ENCODE measurements around the gene CHMP4B. TPM values are rescaled to one million over a fixed set of nuclear protein-coding genes. Genes with fewer than 3 reads are reported as not detected.

CHMP4B gene
- total RNA-seq, 4 donors from 2014 or later: 92.9 to 113 (median 105) TPM

GRCh38 chr20:33878583-33878982, 67.4 kb downstream of the CHMP4B start:
- no peak for TF ChIP-seq POLR2A (IDR thresholded peaks at IDR 0.05)
- TF ChIP-seq CTCF (IDR thresholded peaks at IDR 0.05): no peak
- H3K4me3 ChIP-seq (ENCODE audit: low read depth, poor library complexity, severe bottlenecking): no peak overlapping the region
- intact Hi-C loops (cut with DNase I; ENCODE audit: low total_unique reads): no loop called here
- DNase-seq (ENCODE audit: low spot score in 2 of 2): no peak
- WGBS, 2 donors: 80 to 84% methylated on average over 2 of the region's 2 CpGs

GRCh38 chr20:33880396-33880795, 69.2 kb downstream of the CHMP4B start:
- no peak for DNase-seq (ENCODE audit: low spot score in 2 of 2)
- 93% methylated on average over 4 of the region's 4 CpGs for WGBS, 2 donors
- intact Hi-C loops (cut with DNase I; ENCODE audit: low total_unique reads): no loop called here
- no peak overlapping the region for H3K4me3 ChIP-seq (ENCODE audit: low read depth, poor library complexity, severe bottlenecking)
- TF ChIP-seq CTCF (IDR thresholded peaks at IDR 0.05): no peak
- no peak for TF ChIP-seq POLR2A (IDR thresholded peaks at IDR 0.05)

DNA sequence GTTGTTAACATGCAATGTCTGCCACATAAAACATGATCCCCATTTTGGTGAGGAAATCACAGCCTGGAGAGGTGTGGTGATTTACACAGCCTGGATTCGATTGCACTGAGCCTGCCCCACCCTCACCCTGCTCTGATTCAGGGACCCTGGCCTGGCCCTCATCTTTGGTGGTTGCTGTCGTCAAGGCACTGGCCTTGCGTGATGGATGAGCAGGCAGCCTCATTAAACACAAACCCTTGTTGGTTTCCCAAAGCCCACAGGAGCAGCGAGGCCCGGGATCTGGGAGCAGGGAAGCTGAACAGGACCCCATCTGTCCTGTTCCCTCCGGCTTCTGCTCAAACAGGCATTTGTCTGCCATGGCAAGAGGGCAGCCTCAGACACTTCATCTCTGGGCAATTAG, 70.8 kb downstream of the CHMP4B start:
- intact Hi-C loops (cut with DNase I; ENCODE audit: low total_unique reads): no loop called here
- DNase-seq (ENCODE audit: low spot score in 2 of 2): no peak
- no peak for TF ChIP-seq CTCF (IDR thresholded peaks at IDR 0.05)
- no peak overlapping the region for H3K4me3 ChIP-seq (ENCODE audit: low read depth, poor library complexity, severe bottlenecking)
- WGBS, 2 donors: 26 to 42% methylated on average over 5 to 6 of the region's 6 CpGs

GRCh38 chr20:33882481-33882880, 71.3 kb downstream of the CHMP4B start:
- H3K4me3 ChIP-seq (ENCODE audit: low read depth, poor library complexity, severe bottlenecking): no peak overlapping the region
- 69 to 71% methylated on average over 10 of the region's 10 CpGs for WGBS, 2 donors
- TF ChIP-seq CTCF (IDR thresholded peaks at IDR 0.05): no peak
- no peak for TF ChIP-seq POLR2A (IDR thresholded peaks at IDR 0.05)

GRCh38 chr20:33883164-33883563, 72.0 kb downstream of the CHMP4B start:
- 91 to 92% methylated on average over 6 of the region's 6 CpGs for WGBS, 2 donors
- TF ChIP-seq POLR2A (IDR thresholded peaks at IDR 0.05): no peak

More at GRCh38 chr20:33882481-33882880, 71.3 kb downstream of the CHMP4B start:
- intact Hi-C loops (cut with DNase I; ENCODE audit: low total_unique reads): no loop called here
- no peak for DNase-seq (ENCODE audit: low spot score in 2 of 2)

DNA sequence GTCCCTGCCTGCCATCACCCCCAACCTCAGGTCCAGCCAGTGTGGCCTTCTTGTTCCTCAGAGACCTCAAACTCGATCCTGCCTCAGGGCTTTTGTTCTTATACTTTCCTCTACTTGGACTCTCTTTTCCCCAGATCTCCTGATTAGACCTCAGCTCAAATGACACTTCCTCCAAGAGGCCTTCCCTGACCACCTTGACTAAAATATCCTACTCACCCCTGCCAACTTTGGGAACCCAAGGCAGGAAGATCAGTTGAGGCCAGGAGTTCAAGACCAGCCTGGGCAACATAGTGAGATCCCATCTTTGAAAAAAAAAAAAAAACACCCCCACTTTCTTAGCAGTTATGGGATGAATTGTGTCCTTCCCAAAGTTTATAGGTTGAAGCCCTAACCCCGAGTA, 73.5 kb downstream of the CHMP4B start:
- intact Hi-C loops (cut with DNase I; ENCODE audit: low total_unique reads): no loop called here
- DNase-seq (ENCODE audit: low spot score in 2 of 2): no peak
- no peak for TF ChIP-seq POLR2A (IDR thresholded peaks at IDR 0.05)
- TF ChIP-seq CTCF (IDR thresholded peaks at IDR 0.05): no peak
- H3K4me3 ChIP-seq (ENCODE audit: low read depth, poor library complexity, severe bottlenecking): no peak overlapping the region
- 92 to 94% methylated on average over 2 of the region's 2 CpGs for WGBS, 2 donors

More at GRCh38 chr20:33883164-33883563, 72.0 kb downstream of the CHMP4B start:
- no peak overlapping the region for H3K4me3 ChIP-seq (ENCODE audit: low read depth, poor library complexity, severe bottlenecking)
- DNase-seq (ENCODE audit: low spot score in 2 of 2): no peak
- intact Hi-C loops (cut with DNase I; ENCODE audit: low total_unique reads): no loop called here
